ENCODE measurements around the gene CAMK1D.
"Not testable (repeated sequence)": the region's sequence is repeated elsewhere in the genome, so short reads cannot be mapped to it uniquely, and the experiment has no call there.

CAMK1D gene

DNA sequence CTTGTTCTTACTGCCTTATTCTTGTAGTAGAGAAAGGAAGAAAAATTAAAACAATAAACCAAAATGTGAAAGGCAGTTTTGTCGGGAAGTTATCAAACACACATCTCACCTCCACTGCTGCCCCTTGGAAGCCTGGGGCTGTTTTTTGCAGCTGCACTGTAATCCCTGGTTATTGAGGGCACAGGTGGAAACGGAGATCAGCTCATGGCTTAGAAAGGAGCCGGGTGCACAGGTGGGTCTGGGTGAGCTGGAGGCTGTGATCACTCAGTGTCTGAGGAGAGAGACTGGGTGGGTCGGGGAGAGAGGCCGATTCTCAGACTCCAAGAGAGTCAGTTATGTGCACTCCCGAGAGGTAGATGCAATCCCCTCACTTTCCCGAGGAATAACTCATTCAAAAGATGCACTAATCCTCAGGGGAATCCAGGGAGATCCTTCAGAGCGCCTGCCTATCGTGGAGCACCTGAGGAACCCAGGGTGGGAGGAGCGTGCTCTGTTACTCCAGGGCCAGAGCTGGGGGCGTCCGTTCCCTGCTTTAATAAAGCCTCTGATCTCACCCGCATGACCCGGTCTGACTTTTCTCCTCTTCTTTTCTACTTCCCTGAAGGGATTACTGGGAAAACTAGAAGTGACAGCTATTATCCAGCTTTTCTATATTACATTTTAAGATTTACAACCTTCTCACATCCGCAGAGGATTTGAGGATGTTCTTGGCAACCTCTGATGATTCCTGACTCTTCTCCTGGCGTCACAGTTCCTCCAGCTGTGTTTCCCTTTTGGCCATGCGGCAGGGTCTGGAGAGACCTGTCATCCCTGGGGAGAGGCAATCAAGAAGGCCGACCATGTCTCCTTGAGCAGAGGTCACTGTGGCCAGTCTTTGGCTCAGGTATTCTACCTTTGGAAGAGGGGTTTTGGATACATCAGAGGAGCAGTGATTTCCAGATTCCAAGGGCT is 82.1 kb downstream of the CAMK1D start:
- DNase-seq, result peak; percentile 3 to 40 (median 28)

DNA sequence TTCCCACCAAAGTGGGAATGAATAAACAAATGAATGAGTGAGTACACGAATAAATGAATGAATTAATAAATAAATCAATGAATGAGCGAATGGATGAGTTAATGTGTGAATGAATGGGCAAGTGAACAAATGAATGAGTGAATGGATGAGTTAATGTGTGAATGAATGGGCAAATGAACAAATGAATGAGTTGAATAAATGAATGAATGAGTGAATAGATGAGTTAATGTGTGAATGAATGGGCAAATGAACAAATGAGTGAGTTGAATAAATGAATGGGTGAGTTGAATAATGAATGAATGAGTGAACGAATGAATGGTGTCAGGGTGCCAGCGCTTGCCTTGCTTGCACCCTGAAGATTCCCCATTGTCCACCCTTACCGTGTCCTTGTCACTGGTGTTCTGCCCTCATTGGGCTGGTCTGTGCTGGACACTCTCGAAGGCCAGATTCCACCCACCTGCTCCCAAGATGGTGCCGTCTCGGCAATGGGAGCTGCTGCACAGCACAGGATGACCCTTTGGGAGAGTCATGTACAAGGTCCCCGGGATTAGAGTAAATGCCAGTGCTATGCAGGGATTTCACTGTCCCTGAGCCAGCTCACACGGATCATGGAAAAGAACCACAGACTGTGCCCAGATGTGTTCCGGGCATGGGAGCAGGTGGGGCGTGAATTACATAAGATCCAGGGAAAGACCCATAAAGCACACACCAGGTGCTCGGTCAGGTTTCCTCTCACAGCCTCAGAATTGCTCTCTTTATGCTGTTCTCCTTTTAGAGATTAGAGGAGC is 83.2 kb downstream of the CAMK1D start:
- DNase-seq, result peak; percentile 58 to 77 (median 67)

DNA sequence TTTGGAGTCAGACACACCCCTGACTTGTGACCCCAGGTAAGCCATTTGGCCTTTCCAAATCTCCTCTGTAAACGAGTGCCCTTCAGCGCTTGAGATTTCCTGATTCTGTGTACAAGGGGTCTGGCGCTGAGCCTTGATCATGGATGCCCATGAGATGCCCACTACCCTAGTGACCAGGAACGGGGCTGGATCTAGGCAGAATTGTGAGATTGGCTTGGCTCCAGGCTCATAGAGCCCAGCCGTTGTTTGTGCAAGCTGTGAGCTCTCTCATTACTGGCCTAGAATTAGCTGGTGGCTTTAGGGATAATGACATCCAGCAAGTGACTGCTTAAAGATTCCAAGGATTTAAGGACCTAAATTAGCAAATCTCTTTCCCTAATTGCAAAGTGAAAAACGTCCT is 84.9 kb downstream of the CAMK1D start:
- DNase-seq, result peak in 2 of 3 experiments; percentile 44 to 74

DNA sequence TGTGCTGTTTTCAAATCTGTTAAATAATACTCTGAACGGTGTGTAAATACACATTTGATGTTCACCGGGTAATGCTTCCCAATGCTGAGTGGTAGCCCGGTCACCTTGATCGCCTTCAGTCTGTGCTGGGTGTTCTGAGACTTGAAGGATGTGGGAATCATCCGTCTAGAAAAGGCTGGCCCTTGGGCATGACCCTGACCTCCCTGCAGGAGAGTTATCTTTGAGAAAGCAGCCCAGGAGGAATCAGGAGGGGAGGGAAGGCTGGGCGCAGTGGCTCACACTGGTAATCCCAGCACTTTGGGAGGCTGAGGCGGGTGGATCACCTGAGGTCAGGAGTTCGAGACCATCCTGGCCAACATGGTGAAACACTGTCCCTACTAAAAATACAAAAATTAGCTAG is 85.3 kb downstream of the CAMK1D start:
- DNase-seq, result not testable (repeated sequence)

DNA sequence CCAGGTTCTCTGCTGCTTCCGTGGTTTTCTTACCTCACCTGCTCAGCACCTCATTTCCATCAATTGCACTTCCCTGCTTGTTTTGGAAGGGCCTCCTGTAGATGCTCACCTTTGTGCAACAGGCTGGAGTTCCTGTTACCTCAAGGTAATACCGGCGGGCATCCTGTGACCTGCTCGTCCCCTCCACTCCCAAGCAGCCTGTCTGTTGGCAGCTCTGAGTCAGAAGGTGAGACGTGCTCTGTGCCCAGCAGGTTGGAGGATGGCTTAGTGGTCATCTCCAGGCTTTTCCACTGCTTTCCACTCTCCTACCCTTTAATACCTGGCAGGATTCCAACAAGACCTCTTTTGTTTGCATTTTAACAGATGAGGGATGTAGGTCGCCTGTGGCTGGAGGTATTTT is 86.0 kb downstream of the CAMK1D start:
- peak; percentile 24 to 68 (median 47) for DNase-seq

DNA sequence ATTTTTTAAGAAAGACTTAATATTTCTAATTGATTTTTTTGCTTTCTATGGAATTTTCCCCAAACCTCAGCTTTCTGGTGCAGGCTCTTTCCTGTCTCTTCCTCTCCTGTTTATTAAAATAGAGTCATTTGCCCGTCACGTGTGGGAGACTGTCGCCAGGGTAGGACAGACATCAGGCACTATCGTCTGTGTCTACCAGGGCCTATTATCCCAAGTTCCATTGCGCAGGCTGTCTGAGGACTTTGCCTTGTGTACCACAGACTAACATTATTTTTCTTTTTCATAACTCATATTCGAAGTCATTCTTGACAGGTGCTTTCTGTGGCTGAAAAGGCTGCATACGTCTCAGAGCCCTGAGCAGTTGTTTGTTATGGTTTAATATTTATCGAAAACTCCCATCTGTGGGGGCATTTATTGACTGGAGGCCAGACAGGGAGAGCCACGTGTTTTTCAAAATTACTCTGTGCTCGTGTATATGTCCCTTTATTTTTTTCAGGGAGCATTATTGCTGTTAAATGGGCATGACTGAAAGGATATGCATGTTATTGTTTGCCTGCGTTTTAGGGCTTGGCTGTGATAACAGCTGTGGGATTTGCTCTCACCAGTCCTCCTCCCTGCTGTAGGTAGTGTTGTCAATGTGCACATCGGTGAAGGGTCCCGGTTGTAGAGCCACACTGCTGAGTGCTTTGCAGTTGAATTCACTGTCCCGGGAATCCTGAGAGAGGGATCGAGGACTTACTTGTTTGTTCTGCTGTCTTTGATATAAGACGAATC is 89.8 kb downstream of the CAMK1D start:
- DNase-seq, result no peak

DNA sequence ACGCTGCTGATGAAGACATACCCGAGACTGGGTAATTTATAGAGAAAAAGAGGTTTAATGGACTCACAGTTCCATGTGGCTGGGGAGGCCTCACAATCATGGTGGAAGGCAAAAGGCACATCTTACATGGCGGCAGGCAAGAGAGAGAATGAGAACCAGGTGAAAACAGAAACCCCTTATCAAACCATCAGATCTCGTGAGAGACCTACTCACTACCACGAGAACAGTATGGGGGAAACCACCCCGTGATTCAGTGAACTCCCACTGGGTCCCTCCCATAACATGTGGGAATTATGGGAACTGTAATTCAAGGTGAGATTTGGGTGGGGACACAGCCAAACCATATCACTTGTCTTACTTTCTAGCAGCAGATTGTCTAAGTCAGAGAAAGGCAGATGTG is 90.4 kb downstream of the CAMK1D start:
- DNase-seq, result not testable (repeated sequence)

DNA sequence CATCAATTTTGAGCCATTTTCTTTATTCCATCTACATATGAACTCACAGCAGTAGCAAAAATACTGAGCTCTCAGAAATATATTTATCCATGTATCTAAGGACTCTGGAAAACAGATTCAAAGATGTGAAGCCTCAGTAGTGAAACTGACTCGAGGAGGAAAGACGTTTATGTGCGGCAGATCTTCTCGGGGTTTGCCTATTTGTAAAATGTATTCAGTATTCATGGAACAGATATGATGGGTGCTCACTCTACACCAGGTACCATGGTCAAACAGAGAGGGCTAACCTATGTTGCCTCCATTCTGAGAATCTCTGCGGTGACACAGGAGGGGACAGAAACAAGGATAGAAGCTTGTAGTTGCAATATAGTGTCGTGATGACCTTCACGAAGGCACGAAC is 93.7 kb downstream of the CAMK1D start:
- no peak for DNase-seq

DNA sequence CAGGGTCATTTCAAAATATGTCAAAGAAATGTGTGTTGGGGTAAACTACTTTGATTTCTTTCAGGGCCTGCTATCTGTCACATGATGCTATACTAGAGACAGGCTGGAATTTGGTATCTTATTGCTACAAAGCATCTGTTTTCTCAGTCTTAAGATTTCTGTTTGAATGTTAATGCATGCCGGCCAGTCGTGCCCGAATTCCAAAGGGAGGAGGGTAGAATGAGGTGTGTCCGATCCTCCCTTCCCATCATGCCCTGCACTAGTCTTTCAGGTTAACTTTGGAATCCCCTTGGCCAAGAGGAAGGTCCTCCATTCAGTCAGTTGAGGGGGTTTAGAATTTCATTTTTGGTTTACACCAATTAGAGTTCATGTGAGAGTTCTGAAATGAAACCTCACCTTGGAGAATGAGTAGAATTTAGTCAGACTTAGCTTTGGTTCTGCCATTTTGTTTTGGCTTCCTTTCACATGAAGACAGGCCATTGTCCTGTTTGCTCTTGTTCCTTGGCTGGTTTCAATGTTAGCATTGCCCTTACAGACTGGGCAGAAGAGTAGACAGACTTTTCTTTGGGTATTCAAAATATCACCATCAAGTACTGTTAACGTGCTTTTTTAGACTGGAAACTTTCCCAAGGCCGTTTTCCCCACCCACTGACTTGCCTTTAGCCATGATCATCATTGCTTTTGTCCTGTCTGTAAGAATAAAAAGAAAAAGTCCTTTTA is 95.8 kb downstream of the CAMK1D start:
- DNase-seq, result no peak

DNA sequence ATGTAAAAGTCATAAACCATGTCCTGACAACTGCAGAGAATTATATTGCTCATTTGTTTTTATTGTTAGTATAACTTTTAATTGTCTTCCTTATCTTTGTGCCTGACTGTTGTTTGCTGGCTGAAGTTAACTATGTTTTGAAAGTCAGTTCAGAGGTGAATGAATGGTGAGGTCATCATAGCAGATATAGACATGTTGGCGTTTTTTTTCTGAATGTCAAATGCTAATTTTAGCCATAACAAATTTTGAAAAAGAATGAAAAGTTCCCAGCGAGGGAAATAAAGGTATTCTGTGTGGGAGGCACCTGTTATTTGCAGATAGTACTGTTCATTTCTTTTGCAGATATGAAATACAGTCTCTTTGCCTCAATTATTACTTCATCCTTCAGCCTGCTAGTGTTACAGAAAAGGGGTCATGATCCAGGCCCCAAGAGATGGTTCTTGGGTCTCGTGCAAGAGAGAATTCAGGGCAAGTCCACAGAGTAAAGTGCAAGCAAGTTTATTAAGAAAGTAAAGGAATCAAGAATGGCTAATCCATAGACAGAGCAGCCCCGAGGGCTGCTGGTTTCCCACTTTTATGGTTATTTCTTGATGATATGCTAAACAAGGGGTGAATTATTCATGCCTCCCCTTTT is 96.5 kb downstream of the CAMK1D start:
- DNase-seq, result no peak

DNA sequence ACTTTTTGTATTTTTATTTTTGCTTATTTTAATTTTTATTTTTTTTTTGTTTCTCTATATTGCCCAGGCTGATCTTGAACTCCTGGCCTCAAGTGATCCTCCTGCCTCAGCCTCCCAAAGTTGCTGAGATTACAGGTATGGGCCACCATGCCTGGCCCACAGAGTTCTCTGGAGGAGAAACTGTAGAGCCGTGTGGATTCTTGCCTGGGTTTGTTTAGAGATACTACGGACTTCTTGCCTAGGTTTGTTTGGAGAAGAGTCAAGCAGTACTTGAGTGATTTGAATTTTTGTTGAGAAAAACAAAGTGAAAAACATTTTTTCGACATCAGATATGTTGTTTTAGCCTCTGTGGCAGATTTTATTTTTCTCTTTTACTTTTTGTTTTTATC is 99.0 kb downstream of the CAMK1D start:
- no peak for DNase-seq

DNA sequence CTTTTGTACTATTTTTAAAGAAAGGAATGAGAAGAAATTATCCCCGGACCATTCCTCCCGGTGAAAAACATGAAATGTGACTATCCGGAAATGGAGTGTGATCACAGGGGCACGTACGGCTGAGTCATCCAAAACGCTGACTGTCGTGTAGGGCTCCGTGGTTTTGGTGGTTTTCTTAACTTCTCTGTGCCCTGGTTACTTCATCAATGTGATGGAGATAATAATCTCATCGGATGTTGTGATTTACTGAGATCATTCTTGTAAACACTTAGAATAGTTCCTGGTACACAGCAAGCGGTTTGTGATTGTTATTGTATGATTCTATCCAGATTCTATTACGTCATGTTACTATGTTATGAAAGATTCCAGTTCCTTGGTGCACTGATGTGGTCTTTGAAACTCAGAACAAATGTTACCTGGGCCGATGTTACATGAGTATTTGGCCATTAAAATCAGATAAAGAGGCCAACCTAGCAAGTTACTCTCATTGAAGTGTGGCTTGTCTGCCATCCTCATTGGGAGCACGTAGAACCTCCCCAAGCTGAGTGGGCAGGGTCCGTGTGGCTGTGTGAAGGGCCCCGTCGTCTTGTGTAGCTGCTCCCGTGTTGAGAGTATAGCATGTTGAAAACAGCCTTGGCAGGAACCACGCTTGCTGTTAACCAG is 99.5 kb downstream of the CAMK1D start:
- DNase-seq, result no peak

DNA sequence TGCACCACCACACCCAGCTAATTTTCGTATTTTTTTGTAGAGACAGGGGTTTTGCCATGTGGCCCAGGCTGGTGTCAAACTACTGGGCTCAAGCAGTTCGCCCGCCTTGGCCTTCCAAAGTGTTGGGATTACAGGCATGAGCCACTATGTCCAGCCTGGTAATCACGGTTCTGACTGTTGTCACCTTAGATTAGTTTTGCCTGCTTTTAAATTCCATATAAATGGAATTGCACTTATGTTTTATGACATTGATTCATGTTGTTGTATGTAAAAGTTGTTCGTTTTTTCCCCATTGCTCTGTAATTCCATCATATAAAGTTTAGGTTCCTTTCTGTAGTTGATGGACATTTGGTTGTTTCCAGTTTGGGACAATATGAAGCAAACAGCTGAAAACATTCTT is 106.0 kb downstream of the CAMK1D start:
- DNase-seq, result no peak

DNA sequence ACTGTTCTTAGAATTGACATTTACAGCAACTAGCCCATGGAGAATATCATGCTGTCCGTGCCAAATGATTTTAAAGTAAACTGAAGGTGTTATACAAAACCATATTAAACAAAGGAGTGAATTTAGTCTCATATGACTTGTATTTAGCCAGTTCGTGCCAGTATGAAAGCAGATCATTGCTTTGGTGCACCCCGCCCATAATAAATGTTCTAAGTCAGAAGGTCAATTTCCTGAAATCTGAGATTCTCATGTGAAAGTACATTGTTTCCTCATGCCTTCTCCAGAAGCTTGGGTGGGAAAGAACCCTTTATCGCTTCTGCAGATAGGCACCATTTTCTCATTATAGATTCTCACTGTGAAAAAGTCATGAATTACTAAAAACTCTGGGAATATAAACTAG is 106.4 kb downstream of the CAMK1D start:
- DNase-seq, result no peak

DNA sequence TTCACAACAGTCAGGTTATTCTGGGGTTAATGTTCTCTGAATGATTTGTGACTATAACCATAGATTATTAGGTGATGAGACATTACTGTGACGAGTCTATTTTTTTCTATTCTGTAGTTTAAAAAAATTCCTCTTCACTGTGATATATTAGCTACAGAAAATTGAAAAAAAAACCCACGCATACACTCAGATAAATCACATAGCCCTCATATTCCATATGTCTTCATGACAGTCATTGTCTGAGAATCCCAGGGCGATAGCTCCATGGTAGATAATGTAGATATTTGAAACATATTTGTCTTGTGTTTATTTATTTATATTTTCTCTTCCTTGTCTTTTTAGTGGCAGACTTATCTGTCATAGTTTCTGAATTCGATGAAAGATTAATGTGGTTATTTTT is 110.0 kb downstream of the CAMK1D start:
- no peak for DNase-seq

DNA sequence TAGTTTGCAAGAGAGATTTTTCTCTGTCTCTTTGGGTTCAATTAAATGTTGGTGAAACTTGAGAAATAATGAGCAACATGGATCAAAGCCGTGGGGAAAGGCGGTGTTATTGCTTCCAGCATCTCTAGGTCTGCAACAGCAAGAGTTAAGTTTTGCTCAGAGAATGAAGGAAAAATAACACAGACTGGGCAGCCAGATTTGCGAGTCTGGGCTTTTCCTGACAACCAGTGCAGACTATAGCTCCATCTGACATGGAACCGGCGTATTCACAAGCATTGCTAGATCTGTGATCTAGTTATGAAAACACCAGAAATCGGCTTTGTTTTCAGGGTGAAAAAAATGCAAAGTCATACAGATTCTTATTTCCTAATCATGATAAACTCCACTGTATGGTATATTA is 110.4 kb downstream of the CAMK1D start:
- no peak for DNase-seq

DNA sequence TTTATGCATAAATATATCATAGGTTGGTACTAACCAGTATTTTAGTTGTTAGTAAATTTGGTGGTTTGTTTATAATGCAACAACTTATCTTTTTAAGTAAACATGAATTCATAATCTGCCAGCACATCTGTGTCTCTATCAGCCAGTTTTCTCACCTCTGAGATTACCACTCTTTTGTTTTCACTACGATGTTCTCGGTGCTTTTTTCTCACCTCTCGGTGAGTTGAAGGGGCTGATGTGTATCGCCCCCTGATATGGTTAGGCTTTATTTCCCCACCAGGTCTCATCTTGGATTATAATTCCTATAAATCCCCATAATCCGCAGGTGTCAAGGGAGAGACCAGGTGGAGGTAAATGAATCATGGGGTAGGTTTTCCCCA is 114.1 kb downstream of the CAMK1D start:
- DNase-seq, result no peak

DNA sequence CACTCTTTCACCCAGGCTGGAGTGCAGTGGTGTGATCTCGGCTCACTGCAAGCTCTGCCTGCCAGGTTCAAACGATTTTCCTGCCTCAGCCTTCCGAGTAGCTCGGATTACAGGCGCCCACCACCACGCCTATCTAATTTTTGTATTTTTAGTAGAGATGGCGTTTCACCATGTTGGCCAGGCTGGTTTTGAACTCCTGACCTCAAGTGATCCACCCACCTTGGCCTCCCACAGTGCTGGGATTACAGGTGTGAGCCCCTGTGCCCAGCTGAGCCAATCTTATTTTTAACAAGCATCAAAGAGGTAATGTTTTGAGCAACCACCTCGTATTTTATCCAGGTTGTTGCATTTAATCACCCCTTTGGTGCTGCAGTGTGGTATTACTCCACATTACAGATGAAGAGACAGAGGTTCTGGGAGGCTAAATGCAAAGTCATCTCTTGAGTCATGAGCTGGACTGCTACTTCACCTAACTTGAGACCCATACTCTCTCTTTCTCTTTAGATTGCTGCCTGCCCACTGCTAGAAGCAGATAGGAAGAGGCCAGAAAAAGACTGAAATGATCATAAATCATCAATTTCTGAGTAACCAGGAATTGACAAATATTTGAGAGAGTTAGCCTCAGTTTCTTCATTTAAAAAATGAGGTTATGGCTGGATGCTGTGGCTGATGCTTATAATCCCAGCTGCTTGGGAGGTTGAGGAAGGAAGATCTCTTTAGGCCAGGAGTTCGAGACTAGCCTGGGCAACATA is 116.2 kb downstream of the CAMK1D start:
- DNase-seq, result no peak

DNA sequence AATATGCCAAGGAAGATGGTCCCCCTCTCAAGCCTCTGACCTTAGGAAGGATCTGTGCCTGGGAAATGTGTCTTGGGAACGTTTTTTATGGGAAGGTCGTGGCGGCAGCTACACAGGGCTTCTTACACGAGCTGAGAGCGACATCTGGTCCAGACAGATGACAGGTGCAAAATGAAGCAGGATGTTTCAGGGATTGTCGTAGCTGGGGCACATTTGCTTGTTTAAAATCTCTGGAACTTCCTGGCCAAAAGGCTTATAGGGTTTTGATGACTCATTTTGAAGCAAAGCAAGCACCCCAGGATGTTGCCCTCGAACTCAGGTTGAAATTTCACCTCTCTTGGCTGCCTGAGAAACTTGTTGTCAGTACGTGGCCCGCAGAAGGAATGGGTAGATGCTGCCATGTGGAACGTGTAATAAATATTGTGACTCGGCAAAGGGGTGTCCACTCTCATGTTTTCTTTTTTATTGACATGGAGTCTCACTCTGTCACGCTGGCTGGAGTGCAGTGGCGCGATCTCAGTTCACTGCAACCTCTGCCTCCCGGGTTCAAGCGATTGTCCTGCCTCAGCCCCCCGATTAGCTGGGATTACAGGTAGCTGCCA is 117.5 kb downstream of the CAMK1D start:
- DNase-seq, result peak; percentile 23 to 78 (median 40)

DNA sequence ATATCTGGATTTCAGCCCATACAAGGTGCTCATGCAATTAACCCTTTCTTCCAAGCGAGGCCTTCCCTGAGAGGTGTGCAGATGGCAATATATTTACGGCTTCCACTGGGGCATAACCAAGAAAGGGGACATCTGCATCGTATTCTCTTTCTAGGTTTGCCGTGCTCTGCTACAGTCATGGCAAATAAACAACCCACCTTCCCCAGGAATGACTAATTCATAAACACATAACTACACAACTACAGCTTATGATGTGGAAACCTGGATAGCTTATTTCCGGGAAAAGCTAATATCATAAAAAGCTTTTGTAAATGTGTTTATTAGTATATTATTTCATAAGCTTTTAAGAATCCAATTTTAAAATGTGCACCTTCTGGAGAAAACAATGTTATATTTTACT is 120.0 kb downstream of the CAMK1D start:
- DNase-seq, result no peak

Measured in NCI-H1417 (cell line).